ENCODE measurements around the gene GNB1L. TPM values are rescaled to one million over a fixed set of nuclear protein-coding genes. Genes with fewer than 3 reads are reported as not detected.

GNB1L gene
- total and polyA plus RNA-seq, 9 of the 15 experiments (the other 6 are each of a cell fraction or from before 2014, with no cell fraction given) = 0.56 to 50.5 (median 10.2) TPM

DNA sequence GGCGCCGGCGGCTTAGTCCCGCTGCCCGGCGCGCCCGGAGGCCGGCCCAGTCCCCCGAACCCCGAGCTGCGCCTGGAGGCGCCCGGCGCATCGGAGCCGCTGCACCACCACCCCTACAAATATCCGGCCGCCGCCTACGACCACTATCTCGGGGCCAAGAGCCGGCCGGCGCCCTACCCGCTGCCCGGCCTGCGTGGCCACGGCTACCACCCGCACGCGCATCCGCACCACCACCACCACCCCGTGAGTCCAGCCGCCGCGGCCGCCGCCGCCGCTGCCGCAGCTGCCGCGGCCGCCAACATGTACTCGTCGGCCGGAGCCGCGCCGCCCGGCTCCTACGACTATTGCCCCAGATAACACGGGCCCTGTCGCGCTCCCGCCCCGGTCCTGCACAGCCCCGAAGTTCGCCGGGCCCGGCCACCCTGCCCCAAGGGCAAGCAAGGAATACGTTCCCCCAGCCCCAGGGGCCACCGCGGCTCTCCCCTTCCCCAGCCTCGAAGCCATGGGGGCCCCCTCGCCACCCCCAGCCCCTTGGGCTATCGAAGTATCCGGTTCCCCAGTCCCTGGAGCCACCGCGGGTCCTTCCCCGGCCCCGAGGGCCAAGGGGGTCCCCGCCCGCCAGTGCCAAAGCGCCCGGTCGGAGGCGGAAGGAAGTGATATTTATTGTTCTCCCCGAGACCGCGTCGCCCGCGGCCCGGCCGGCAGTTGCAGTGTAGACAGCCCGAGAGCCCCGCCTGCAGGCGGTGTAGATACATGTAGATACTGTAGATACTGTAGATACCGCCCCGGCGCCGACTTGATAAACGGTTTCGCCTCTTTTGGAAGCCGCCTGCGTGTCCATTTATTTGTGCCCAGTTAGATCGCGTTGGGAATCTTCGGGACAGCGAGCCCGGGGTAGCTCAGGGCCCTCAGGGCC is 87.9 kb downstream of the GNB1L start (continued):
- TF ChIP-seq POLR3A (IDR thresholded peaks at IDR 0.05; ENCODE audit: borderline replicate concordance, extremely low read depth, insufficient read depth, insufficient read length) (no peak), ARID1B (IDR thresholded peaks at IDR 0.05) (no peak), CXXC5 (CRISPR knock-in tag; IDR thresholded peaks at IDR 0.05) (peak; percentile 75), KDM1A (IDR thresholded peaks at IDR 0.05) (no peak), TGIF2 (CRISPR knock-in tag; IDR thresholded peaks at IDR 0.05) (no peak), SMARCC2 (IDR thresholded peaks at IDR 0.05; ENCODE audit: low read depth) (no peak), WHSC1 (IDR thresholded peaks at IDR 0.05; ENCODE audit: low read length) (no peak), TEAD1 (CRISPR knock-in tag; IDR thresholded peaks at IDR 0.05) (no peak), ZNF444 (CRISPR knock-in tag; IDR thresholded peaks at IDR 0.05) (no peak), ZNF766 (CRISPR knock-in tag; conservative IDR thresholded peaks at IDR 0.05) (no peak), NCOA2 (IDR thresholded peaks at IDR 0.05; ENCODE audit: partially characterized antibody in 2 of 2) (no peak), ZNF717 (CRISPR knock-in tag; IDR thresholded peaks at IDR 0.05) (no peak), ZC3H11A (IDR thresholded peaks at IDR 0.05; ENCODE audit: low read depth, low read length) (0 out of 2 replicates have a peak, but pooled peaks have one; percentile 26), CBX3 (IDR thresholded peaks at IDR 0.05; ENCODE audit: borderline replicate concordance in 1 of 2, low read length in 2 of 2) (no peak), YBX1 (IDR thresholded peaks at IDR 0.05) (no peak), NFYB (IDR thresholded peaks at IDR 0.05; ENCODE audit: extremely low read depth, insufficient read length) (no peak), KLF1 (tag; IDR thresholded peaks at IDR 0.05) (peak; percentile 72)
- TF ChIP-seq, protein P1, sequence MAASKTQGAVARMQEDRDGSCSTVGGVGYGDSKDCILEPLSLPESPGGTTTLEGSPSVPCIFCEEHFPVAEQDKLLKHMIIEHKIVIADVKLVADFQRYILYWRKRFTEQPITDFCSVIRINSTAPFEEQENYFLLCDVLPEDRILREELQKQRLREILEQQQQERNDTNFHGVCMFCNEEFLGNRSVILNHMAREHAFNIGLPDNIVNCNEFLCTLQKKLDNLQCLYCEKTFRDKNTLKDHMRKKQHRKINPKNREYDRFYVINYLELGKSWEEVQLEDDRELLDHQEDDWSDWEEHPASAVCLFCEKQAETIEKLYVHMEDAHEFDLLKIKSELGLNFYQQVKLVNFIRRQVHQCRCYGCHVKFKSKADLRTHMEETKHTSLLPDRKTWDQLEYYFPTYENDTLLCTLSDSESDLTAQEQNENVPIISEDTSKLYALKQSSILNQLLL (CRISPR knock-in tag; IDR thresholded peaks at IDR 0.05; ENCODE audit: borderline replicate concordance) = no peak
- TF ChIP-seq, protein P2, sequence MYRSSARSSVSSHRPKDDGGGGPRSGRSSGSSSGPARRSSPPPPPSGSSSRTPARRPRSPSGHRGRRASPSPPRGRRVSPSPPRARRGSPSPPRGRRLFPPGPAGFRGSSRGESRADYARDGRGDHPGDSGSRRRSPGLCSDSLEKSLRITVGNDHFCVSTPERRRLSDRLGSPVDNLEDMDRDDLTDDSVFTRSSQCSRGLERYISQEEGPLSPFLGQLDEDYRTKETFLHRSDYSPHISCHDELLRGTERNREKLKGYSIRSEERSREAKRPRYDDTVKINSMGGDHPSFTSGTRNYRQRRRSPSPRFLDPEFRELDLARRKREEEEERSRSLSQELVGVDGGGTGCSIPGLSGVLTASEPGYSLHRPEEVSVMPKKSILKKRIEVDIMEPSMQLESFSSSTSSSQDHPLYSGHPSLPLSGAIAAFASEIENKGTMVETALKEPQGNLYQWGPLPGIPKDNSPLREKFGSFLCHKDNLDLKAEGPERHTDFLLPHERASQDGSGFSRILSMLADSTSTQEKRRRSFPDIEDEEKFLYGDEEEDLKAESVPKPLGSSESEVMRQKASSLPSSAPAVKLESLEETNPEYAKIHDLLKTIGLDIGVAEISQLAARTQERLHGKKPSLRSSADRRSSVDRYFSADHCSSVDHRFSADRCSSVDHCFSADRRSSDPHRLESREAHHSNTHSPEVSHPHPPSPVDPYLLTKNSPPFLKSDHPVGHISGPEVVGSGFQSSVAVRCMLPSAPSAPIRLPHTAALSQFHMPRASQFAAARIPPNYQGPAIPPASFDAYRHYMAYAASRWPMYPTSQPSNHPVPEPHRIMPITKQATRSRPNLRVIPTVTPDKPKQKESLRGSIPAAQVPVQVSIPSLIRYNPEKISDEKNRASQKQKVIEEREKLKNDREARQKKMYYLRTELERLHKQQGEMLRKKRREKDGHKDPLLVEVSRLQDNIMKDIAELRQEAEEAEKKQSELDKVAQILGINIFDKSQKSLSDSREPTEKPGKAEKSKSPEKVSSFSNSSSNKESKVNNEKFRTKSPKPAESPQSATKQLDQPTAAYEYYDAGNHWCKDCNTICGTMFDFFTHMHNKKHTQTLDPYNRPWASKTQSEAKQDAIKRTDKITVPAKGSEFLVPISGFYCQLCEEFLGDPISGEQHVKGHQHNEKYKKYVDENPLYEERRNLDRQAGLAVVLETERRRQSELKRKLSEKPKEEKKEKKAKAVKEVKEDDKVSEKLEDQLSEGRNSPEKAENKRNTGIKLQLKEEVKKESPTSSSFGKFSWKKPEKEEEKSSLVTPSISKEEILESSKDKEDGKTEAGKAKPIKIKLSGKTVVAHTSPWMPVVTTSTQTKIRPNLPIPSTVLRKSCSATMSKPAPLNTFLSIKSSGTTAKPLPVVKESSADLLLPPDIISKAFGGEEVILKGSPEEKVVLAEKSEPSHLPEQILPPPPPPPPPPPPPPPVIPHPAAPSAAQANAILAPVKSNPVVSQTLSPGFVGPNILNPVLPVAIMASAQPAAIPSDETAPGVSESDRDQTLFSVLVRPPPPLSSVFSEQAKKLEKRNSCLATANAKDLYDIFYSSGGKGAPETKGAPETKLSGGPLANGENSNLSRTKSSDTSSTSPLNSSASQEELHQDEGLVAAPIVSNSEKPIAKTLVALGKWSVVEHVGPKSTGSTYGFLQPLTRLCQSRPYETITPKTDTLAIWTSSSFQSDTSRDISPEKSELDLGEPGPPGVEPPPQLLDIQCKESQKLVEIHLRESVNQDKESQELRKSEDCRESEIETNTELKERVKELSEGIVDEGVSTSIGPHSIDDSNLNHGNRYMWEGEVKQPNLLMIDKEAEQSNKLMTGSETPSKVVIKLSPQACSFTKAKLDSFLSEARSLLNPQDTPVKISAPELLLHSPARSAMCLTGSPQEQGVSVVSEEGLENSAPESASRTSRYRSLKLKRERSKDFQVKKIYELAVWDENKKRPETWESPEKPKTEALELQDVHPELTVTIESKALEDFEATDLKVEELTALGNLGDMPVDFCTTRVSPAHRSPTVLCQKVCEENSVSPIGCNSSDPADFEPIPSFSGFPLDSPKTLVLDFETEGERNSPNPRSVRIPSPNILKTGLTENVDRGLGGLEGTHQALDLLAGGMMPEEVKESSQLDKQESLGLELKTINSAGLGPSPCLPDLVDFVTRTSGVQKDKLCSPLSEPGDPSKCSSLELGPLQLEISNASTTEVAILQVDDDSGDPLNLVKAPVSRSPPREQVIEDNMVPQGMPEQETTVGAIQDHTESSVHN (IDR thresholded peaks at IDR 0.05; ENCODE audit: borderline replicate concordance in 1 of 2, low read depth in 1 of 2) = no peak
